Activated T-cell treated with anti-CD3 and anti-CD28 coated beads, Interleukin-2, amount 50 U/mL, for 24 hours (primary cell): Measurements from ENCODE around the gene NT5C1A.

Experiments
- DNase-seq: peaks from one replicate; pipeline ENCODE4 v3.0.0-alpha.2; 2020
- H3K27ac Mint-ChIP-seq: 2 replicates; pipeline ENCODE4 v1.8.0; 2020; ENCODE audit warnings: mild to moderate bottlenecking, mixed read lengths
- H3K27me3 Mint-ChIP-seq: 2 replicates; pipeline ENCODE4 v1.8.0; 2020; ENCODE audit warnings: mixed read lengths
- H3K36me3 Mint-ChIP-seq: 2 replicates; pipeline ENCODE4 v1.8.0; 2020; ENCODE audit warnings: low read depth, mixed read lengths
- H3K4me1 Mint-ChIP-seq: 2 replicates; pipeline ENCODE4 v1.8.0; 2020; ENCODE audit warnings: low read depth, mixed read lengths
- H3K4me3 Mint-ChIP-seq: 2 replicates; pipeline ENCODE4 v1.8.0; 2020; ENCODE audit warnings: mild to moderate bottlenecking, moderate library complexity, mixed read lengths
- H3K9me3 Mint-ChIP-seq: 2 replicates; pipeline ENCODE4 v1.8.0; 2020; ENCODE audit warnings: mixed read lengths

Gene NT5C1A

DNA sequence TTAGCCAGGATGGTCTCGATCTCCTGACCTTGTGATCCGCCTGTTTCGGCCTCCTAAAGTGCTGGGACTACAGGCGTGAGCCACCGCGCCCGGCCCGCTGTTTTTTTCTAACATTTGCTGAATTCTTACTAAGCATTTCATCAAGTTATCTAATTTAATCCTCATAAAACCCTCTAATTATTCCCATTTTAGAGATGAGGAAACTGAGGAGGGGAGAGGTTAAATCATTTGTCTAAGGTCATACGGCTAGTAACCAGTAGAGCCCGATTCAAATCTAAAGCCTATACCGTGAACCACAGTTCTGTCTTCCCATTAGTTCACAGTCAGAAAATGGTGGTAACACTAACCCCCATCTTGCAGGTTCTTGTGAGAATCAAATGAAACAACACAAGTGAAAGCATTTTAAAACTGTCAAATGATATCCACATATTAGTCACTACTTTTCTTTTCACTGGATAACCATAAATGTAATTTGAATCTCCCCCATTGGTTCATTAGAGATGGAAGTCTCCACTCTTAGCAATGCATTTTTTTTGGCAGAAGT, 43.0 kb downstream of the NT5C1A start:
- no peaks in the 10 kb centered on the region for H3K9me3 Mint-ChIP-seq
- H3K27ac Mint-ChIP-seq, result no peak overlapping the region
- H3K4me1 Mint-ChIP-seq, result peaks cover 19% of the 10 kb centered on the region
- no peak overlapping the region for H3K4me3 Mint-ChIP-seq
- no peak for DNase-seq
- H3K36me3 Mint-ChIP-seq, result no peaks in the 10 kb centered on the region
- H3K27me3 Mint-ChIP-seq, result peaks cover 11% of the 10 kb centered on the region

DNA sequence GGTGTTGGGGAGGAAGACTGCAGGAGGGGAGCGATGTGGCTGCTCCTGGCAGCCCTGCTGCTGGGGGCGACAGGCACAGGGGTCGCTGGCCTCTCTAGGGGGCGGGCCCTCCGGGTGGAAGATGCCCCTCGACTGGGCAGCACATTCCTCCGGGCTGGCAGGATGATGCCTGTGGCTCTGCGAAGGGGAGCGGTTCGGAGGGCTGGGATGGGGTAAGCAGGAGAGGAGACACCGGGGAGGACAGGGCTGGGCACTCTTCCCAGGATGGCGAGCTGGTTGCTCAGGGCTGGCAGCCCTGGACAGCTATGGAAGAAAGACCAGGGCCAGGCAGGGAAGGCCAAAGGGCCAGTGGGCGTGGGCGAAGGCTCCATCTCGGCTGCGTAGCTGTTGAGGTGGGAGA, 45.3 kb downstream of the NT5C1A start:
- no peak for DNase-seq
- no peak overlapping the region for H3K4me3 Mint-ChIP-seq
- H3K4me1 Mint-ChIP-seq, result peaks cover 14% of the 10 kb centered on the region
- no peak overlapping the region for H3K27ac Mint-ChIP-seq
- H3K9me3 Mint-ChIP-seq, result no peaks in the 10 kb centered on the region
- no peaks in the 10 kb centered on the region for H3K36me3 Mint-ChIP-seq
- peaks cover 4% of the 10 kb centered on the region for H3K27me3 Mint-ChIP-seq

DNA sequence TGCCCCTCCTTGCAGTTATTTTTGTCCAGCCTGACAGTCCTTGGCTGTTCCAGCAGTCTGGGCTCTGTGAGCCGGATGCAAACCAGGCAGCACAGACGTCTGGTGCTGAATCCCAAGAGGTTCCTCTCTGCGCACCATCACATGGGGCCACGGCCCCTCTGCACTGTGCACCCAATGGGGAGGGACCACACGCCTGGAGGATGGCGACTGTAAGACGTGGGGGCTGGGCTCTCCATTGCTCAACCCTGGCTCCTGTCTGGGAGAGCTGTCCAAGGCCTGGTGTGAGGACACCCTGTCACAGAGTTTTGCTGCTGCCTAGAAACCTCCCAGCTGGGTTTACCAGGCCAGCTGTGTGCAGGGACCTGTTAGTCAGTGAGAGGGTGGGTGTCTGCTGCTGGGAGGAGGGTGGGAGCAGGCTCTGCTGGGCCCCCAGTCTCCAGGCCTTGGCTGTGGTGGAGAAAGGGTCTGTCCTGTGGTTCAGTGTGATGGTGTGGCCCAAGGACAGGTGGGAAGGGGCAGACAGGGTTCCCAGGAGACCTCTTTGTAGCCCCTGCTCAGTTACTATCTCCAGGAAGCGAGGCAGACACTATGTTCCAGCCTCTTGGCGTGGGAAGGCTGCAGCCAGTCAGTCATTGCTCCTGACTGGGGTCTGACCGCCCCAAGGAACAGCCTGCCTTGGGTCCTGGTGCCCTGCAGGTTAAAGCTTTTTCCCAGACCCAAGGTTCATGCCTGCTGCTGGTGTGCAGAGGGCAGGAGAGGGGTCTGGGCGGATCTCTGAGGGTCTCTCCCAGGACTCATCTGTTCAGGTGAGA, 46.2 kb downstream of the NT5C1A start:
- Mint-ChIP-seq H3K4me1 (peaks cover 6% of the 10 kb centered on the region), H3K4me3 (no peak overlapping the region), H3K36me3 (no peaks in the 10 kb centered on the region), H3K9me3 (no peaks in the 10 kb centered on the region), H3K27ac (no peak overlapping the region), H3K27me3 (peaks cover 4% of the 10 kb centered on the region)
- DNase-seq, result no peak

DNA sequence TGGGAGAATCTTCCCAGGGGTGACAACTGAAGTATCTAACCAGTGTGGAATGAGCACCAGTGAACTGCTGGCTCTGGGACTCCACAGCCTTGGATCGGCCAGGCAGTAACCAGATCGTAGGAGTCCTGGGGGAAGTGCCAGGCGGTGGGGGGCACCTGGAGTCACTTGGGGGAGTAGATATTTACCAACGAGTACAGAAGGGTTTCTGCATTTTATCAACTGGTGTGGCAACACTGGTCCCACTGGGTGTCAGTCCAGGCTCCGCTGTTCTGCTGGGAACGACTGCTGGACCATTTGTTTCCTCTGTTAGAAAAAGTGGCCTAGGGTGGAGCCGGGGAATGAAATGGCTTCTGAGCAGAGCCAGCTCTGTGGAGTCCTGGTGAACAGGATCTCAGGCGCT, 46.9 kb downstream of the NT5C1A start:
- no peak overlapping the region for H3K27ac Mint-ChIP-seq
- no peaks in the 10 kb centered on the region for H3K9me3 Mint-ChIP-seq
- H3K27me3 Mint-ChIP-seq, result peaks cover 4% of the 10 kb centered on the region
- DNase-seq, result no peak
- H3K4me3 Mint-ChIP-seq, result no peak overlapping the region
- peaks cover 6% of the 10 kb centered on the region for H3K4me1 Mint-ChIP-seq
- H3K36me3 Mint-ChIP-seq, result no peaks in the 10 kb centered on the region

DNA sequence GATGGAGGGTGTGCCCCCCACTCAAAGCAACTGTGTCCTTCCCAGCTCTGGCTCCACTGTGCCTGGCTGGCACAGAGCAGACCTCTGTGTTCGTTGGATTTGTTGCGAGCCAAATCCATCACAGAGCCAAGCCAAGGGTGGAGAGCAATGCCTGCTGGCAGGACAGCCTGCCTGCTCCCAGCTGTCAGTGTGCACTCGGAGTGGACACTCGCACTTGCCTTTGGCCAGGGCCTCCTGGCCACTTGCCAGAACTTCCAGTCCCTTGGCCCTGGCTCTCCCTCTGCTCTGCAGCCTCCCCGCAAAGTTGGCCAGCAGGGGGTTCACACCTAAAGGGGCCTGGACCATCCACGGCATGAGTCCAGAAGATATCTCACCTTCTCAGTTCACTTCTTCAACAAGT, 48.9 kb downstream of the NT5C1A start:
- H3K27me3 Mint-ChIP-seq, result peaks cover 4% of the 10 kb centered on the region
- H3K9me3 Mint-ChIP-seq, result no peaks in the 10 kb centered on the region
- no peaks in the 10 kb centered on the region for H3K4me1 Mint-ChIP-seq
- no peaks in the 10 kb centered on the region for H3K36me3 Mint-ChIP-seq
- no peak overlapping the region for H3K4me3 Mint-ChIP-seq
- H3K27ac Mint-ChIP-seq, result no peak overlapping the region
- DNase-seq, result no peak

DNA sequence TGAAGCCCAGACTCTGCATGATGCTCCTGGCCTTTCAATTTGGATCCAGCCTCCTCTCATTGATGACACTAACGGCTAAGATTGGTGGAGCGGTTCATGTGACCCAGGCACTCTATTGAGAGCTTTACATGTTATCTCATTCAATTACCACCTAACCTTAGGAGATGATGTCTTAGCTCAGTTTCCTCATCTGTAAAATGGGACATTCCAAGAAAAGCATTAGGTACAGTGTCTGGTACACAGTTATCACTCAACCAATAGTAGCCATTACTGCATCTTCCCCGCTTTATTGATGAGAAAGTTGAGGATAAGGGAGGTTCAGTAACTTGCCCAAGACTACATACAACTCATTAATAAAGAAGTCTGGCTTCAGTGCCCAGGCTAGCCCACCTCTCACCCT, 49.5 kb downstream of the NT5C1A start:
- no peak for DNase-seq
- no peaks in the 10 kb centered on the region for H3K36me3 Mint-ChIP-seq
- no peaks in the 10 kb centered on the region for H3K9me3 Mint-ChIP-seq
- no peak overlapping the region for H3K4me3 Mint-ChIP-seq
- no peak overlapping the region for H3K27ac Mint-ChIP-seq
- peaks cover 4% of the 10 kb centered on the region for H3K27me3 Mint-ChIP-seq
- no peaks in the 10 kb centered on the region for H3K4me1 Mint-ChIP-seq

DNA sequence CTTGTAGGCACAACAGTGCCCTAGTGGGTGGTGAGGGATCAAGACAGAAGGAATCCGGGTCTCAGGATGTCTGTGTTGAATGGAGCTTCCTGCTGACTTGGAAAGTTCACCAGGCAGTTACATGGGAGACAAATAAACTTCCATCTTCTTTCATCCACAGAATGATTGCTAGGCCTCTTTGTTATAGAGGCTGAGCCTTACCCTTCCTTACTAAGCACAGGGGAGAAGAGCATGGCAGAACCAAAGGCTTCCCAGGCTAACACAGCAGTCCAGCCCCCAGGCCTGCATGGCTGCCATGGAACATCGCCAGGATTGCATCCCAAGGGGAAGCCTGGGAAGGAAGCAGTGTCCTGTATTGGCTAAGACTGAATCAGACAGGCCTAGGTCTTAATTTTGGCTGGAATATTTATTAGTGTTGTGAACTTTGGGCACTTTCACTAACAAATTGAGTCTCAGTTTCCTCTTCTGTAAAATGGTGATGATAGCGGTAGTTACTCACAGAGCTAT, 51.2 kb downstream of the NT5C1A start:
- no peaks in the 10 kb centered on the region for H3K9me3 Mint-ChIP-seq
- no peak for DNase-seq
- H3K27me3 Mint-ChIP-seq, result peaks cover 9% of the 10 kb centered on the region
- no peak overlapping the region for H3K27ac Mint-ChIP-seq
- H3K36me3 Mint-ChIP-seq, result no peaks in the 10 kb centered on the region
- H3K4me1 Mint-ChIP-seq, result no peaks in the 10 kb centered on the region
- no peak overlapping the region for H3K4me3 Mint-ChIP-seq

DNA sequence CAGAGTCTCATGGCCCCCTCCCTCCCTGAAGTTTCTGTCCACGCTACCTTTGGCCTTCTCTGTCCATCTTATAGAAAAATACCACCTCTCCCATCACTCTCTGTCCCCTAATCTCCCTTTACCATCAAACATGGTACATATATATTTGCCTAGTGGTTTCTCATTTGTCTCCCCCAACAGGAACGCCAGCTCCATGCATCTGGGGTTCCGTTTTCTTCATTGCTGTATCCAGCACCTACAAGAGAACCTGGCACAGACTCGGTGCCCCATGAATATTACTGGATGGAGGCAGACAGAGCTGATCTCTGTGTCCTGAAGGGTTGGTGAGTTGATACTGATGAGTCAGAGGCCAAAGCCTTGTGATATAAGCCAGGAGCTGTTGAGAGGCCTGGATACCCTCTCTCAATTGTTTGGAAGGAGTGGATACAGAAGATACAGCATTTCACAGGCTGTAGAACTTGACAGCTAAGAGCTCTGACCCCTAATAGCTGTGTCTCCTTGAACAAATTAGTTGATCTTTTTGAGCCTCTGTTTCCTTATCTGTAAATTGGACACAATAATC, 54.3 kb downstream of the NT5C1A start:
- H3K27ac Mint-ChIP-seq, result no peak overlapping the region
- H3K27me3 Mint-ChIP-seq, result peaks cover 5% of the 10 kb centered on the region
- no peaks in the 10 kb centered on the region for H3K9me3 Mint-ChIP-seq
- no peaks in the 10 kb centered on the region for H3K4me1 Mint-ChIP-seq
- DNase-seq, result no peak
- no peaks in the 10 kb centered on the region for H3K36me3 Mint-ChIP-seq
- no peak overlapping the region for H3K4me3 Mint-ChIP-seq

DNA sequence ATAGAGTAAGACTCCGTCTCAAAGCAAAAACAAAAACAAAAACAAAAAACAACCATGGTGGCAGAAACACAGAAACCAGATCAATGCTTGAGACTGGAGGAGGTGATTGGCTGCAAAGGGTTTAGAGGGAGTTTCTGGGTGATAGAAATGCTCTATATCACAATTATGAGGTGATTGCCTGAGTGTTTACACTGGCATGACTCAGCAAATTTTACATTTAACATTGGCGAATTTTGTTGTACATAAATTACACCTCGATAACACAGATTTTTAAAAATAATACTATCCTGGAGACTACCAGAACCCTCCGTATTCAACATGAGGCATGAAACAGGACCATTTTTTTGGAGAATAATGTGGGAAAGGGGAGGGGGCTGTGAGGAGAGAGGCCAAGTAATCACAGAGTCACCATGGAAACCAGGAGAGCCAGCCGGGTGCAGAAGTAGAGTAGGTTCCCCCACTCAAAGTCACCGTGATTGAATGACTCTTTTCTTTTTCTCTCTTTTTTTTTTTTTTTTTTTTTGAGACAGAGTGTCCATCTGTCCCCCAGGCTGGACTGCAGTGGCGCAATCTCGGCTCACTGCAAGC, 56.7 kb downstream of the NT5C1A start:
- DNase-seq, result no peak
- Mint-ChIP-seq H3K27ac (no peak overlapping the region), H3K36me3 (no peaks in the 10 kb centered on the region), H3K9me3 (no peaks in the 10 kb centered on the region), H3K4me1 (no peaks in the 10 kb centered on the region), H3K27me3 (peaks cover 5% of the 10 kb centered on the region), H3K4me3 (no peak overlapping the region)

DNA sequence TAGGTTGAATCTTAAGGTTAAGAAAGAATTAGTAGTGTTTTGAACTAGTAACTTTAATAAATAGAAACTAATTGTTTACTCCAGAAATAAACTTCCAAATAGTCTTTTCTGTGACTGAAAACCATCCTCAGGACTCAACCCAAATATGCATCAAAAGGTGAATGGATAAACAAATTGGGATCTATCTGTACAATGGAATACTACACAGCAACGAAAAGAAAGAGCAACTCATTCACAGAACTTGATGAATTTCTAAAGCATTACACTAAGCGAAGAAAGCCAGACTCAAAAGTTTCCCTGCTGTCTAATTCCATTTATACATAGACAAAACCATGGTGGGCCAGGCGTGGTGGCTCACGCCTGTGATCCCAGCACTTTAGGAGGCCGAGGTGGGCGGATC, 57.4 kb downstream of the NT5C1A start:
- H3K9me3 Mint-ChIP-seq, result no peaks in the 10 kb centered on the region
- H3K4me1 Mint-ChIP-seq, result peaks cover 3% of the 10 kb centered on the region
- H3K4me3 Mint-ChIP-seq, result no peak overlapping the region
- no peak overlapping the region for H3K27ac Mint-ChIP-seq
- DNase-seq, result no peak
- H3K27me3 Mint-ChIP-seq, result peaks cover 5% of the 10 kb centered on the region
- no peaks in the 10 kb centered on the region for H3K36me3 Mint-ChIP-seq

DNA sequence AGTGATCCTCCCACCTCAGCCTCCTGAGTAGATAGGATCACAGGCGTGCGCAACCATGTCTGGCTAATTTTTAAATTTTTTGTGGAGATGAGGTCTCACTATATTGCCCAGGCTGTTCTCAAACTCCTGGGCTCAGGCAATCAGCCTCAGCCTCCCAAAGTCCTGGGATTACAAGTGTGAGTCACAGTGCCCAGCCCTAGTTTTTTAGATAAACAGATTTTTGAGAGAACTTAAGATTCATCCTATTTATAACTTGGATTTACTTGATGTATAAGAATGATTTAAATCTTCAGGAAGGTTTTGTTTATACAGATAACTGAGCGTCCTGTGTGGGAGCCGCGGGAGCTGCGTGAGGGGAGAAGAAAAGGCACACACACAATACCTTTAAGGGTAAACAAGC, 58.7 kb downstream of the NT5C1A start:
- Mint-ChIP-seq H3K4me1 (peaks cover 6% of the 10 kb centered on the region), H3K27me3 (peaks cover 5% of the 10 kb centered on the region)

DNA sequence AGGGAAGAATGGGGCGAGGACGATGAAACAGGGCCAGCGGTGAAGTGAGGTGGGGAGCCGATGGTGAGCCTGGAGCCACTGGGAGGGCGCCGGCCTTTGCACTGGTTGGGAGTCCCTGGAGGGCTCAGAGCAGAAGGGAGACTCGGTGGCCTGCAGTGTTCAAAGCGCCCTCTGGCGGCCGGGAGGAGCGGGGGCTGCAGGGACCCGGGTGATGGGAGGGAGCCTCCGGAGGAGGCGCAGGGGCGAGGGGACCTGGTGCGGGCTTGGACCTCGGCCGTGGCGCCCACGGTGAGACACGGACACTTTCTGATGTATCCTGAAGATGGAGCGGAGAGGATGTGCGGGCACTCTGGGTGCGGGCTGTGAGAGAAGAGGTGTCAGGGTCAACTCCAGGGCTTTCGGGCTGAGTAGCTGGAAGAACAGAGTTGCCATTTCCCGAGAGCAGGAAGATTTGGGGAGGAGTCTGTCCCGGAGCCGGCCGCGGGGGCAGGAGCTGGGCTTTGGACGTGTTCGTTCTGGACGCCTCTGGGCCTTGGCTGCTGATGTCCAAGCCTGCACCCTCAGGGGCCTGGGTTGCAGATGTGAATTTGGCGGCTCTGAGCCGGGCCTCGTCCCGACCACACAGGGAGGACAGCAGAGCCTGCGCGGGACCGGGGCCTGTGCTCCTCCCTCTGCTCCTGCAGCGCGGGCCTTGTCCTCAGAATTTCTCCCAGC, 62.1 kb downstream of the NT5C1A start:
- Mint-ChIP-seq H3K4me3 (no peak overlapping the region), H3K4me1 (peaks cover 13% of the 10 kb centered on the region), H3K9me3 (no peaks in the 10 kb centered on the region), H3K36me3 (no peaks in the 10 kb centered on the region), H3K27ac (no peak overlapping the region), H3K27me3 (peaks cover 4% of the 10 kb centered on the region)
- DNase-seq, result peak; percentile 88

More for the DNA sequence above, 58.7 kb downstream of the NT5C1A start:
- Mint-ChIP-seq H3K27ac (no peak overlapping the region), H3K9me3 (no peaks in the 10 kb centered on the region), H3K36me3 (no peaks in the 10 kb centered on the region), H3K4me3 (no peak overlapping the region)
- DNase-seq, result no peak
